Measurements from ENCODE around the gene COL13A1.

- TF ChIP-seq CTCF (IDR thresholded peaks at IDR 0.05) (no peak), POLR2AphosphoS5 (IDR thresholded peaks at IDR 0.05) (no peak)
These were observed 24.4 kb downstream of the COL13A1 start for GRCh38 chr10:69826094-69826493.

Data from suprapubic skin (tissue), 3 donors.